Smooth muscle cell (in vitro differentiated cells): ENCODE measurements around the gene NEMP1. TPM values are rescaled to one million over a fixed set of nuclear protein-coding genes. Genes with fewer than 3 reads are reported as not detected.

Experiments
- DNase-seq: peaks from one replicate; lab custom pipeline; 2025; ENCODE audit not compliant: unreplicated experiment; lab: John Stamatoyannopoulos, UW
- H2AFZ ChIP-seq: fragments of 200-600 bp; sonication (generic); 2 replicates; pipeline ENCODE4 v1.6.0; 2016; ENCODE audit warnings: antibody characterized with exemption, low read depth, mild to moderate bottlenecking
- H3F3A ChIP-seq: fragments of 200-600 bp; sonication (generic); 2 replicates; pipeline ENCODE4 v1.6.0; 2017; ENCODE audit warnings: antibody characterized with exemption, low read depth
- H3K27ac ChIP-seq: fragments of 200-600 bp; sonication (generic); 2 replicates; pipeline ENCODE4 v1.5.1; 2016; ENCODE audit warnings: low read depth, mild to moderate bottlenecking
- H3K27me3 ChIP-seq: fragments of 200-600 bp; sonication (generic); 2 replicates; pipeline ENCODE4 v1.6.1; 2016; ENCODE audit warnings: low read depth, mild to moderate bottlenecking
- H3K36me3 ChIP-seq: fragments of 200-600 bp; sonication (generic); 2 replicates; pipeline ENCODE4 v1.5.1; 2016; ENCODE audit warnings: low read depth
- H3K4me1 ChIP-seq: fragments of 200-600 bp; sonication (generic); 2 replicates; pipeline ENCODE4 v1.5.1; 2016; ENCODE audit warnings: low read depth
- H3K4me2 ChIP-seq: fragments of 200-600 bp; sonication (generic); 2 replicates; pipeline ENCODE4 v1.6.0; 2016; ENCODE audit warnings: mild to moderate bottlenecking
- H3K4me3 ChIP-seq: fragments of 200-600 bp; sonication (generic); 2 replicates; pipeline ENCODE4 v1.5.1; 2016; ENCODE audit warnings: mild to moderate bottlenecking
- H3K79me2 ChIP-seq: fragments of 200-600 bp; sonication (generic); 2 replicates; pipeline ENCODE4 v1.6.0; 2016; ENCODE audit warnings: low read depth, mild to moderate bottlenecking
- H3K9ac ChIP-seq: fragments of 200-600 bp; sonication (generic); 2 replicates; pipeline ENCODE4 v1.6.0; 2016; ENCODE audit warnings: low read depth
- H3K9me3 ChIP-seq: fragments of 200-600 bp; sonication (generic); replicated peaks from 2 replicates; pipeline ENCODE4 v1.5.1; 2016; ENCODE audit warnings: low read depth
- H4K20me1 ChIP-seq: fragments of 200-600 bp; sonication (generic); 2 replicates; pipeline ENCODE4 v1.6.0; 2016; ENCODE audit warnings: low read depth
- CTCF ChIP-seq: fragments of 200-600 bp; sonication (generic); IDR thresholded peaks from 2 replicates; pipeline ENCODE4 v1.5.1; 2017; ENCODE audit warnings: borderline replicate concordance, mild to moderate bottlenecking, antibody characterized with exemption; ENCODE audit not compliant: insufficient read depth, poor library complexity, severe bottlenecking
- WGBS: methylation state at CpG from one replicate; pipeline ENCODE4 v1.1.7; 2016; ENCODE audit warnings: low lambda C conversion rate; 5-methylcytosine and 5-hydroxymethylcytosine counted together
- polyA plus RNA-seq: library from polyadenylated mRNA; unstranded; fragments of >200 nt; fragmentation: Nextera tagmentation; extraction: Ambion mirVana; gene quantifications from 2 replicates; pipeline ENCODE4 v1.2.1, GENCODE V29; 2016
- total RNA-seq: library from RNA; depleted of rRNA; stranded (reverse); fragments of >200 nt; gene quantifications from 2 replicates; pipeline ENCODE4 v1.2.3, GENCODE V29; 2014

NEMP1 gene
- total and polyA plus RNA-seq, 2 experiments from 2014 or later: 3.2 to 8.9 TPM

- peaks cover 13% of the 10 kb centered on the region for H3K27me3 ChIP-seq
- WGBS: 98% methylated on average over 2 of the region's 2 CpGs
- no peak overlapping the region for H3K9ac ChIP-seq
Observed at GRCh38 chr12:57040750-57041149, 37.8 kb downstream of the NEMP1 start.

GRCh38 chr12:57040211-57040610 lies 38.4 kb downstream of the NEMP1 start:
- no peak overlapping the region for H3K27ac ChIP-seq
- H3K36me3 ChIP-seq: no peaks in the 10 kb centered on the region
- DNase-seq: no peak
- H3K9me3 ChIP-seq: no peaks in the 10 kb centered on the region
- H3K4me3 ChIP-seq: no peak overlapping the region
- H3K9ac ChIP-seq: no peak overlapping the region
- H3K4me1 ChIP-seq: no peaks in the 10 kb centered on the region
- no peak overlapping the region for H3K4me2 ChIP-seq
- H3K27me3 ChIP-seq: peaks cover 13% of the 10 kb centered on the region
- peaks cover 6% of the 10 kb centered on the region for H3F3A ChIP-seq
- no peaks in the 10 kb centered on the region for H4K20me1 ChIP-seq
- 93% methylated on average over 4 of the region's 4 CpGs for WGBS
- no peak for TF ChIP-seq CTCF
- no peaks in the 10 kb centered on the region for H3K79me2 ChIP-seq
- no peak overlapping the region for H2AFZ ChIP-seq

More at GRCh38 chr12:57040750-57041149, 37.8 kb downstream of the NEMP1 start:
- no peaks in the 10 kb centered on the region for H3K79me2 ChIP-seq
- H3K9me3 ChIP-seq: no peaks in the 10 kb centered on the region
- H3F3A ChIP-seq: peaks cover 6% of the 10 kb centered on the region
- H3K27ac ChIP-seq: no peak overlapping the region
- DNase-seq: no peak
- no peaks in the 10 kb centered on the region for H4K20me1 ChIP-seq
- no peak for TF ChIP-seq CTCF
- no peak overlapping the region for H3K4me3 ChIP-seq
- H3K4me2 ChIP-seq: no peak overlapping the region
- H3K36me3 ChIP-seq: no peaks in the 10 kb centered on the region
- no peaks in the 10 kb centered on the region for H3K4me1 ChIP-seq
- no peak overlapping the region for H2AFZ ChIP-seq

GRCh38 chr12:57039016-57039798 lies 39.4 kb downstream of the NEMP1 start:
- H3K4me2 ChIP-seq: no peak overlapping the region
- H4K20me1 ChIP-seq: no peaks in the 10 kb centered on the region
- WGBS: 86% methylated on average over 9 of the region's 9 CpGs
- no peak for DNase-seq
- H3K4me1 ChIP-seq: no peaks in the 10 kb centered on the region
- no peaks in the 10 kb centered on the region for H3F3A ChIP-seq
- no peak overlapping the region for H3K27ac ChIP-seq
- no peaks in the 10 kb centered on the region for H3K36me3 ChIP-seq
- TF ChIP-seq CTCF: no peak
- H3K27me3 ChIP-seq: peaks cover 13% of the 10 kb centered on the region
- H3K79me2 ChIP-seq: no peaks in the 10 kb centered on the region
- no peak overlapping the region for H2AFZ ChIP-seq
- H3K9ac ChIP-seq: no peak overlapping the region
- H3K4me3 ChIP-seq: no peak overlapping the region
- H3K9me3 ChIP-seq: no peaks in the 10 kb centered on the region

- H3K36me3 ChIP-seq: no peaks in the 10 kb centered on the region
- no peaks in the 10 kb centered on the region for H3K4me1 ChIP-seq
- no peak for DNase-seq
- peaks cover 12% of the 10 kb centered on the region for H3K27me3 ChIP-seq
- no peaks in the 10 kb centered on the region for H4K20me1 ChIP-seq
- no peak overlapping the region for H3K4me3 ChIP-seq
- WGBS: 90% methylated on average over 3 of the region's 3 CpGs
- H3K4me2 ChIP-seq: no peak overlapping the region
- no peaks in the 10 kb centered on the region for H3K79me2 ChIP-seq
- H3K9me3 ChIP-seq: no peaks in the 10 kb centered on the region
- no peak for TF ChIP-seq CTCF
- H3K27ac ChIP-seq: no peak overlapping the region
- H3F3A ChIP-seq: no peaks in the 10 kb centered on the region
- no peak overlapping the region for H3K9ac ChIP-seq
- H2AFZ ChIP-seq: no peak overlapping the region
Observed at GRCh38 chr12:57037264-57037663, 41.3 kb downstream of the NEMP1 start.
